SK-N-SH (cell line): ENCODE data around the gene DRC3. TPM values are rescaled to one million over a fixed set of nuclear protein-coding genes. Genes with fewer than 3 reads are reported as not detected.

ENCODE experiments used
- CTCF ChIA-PET: fragments of 300-600, 350-600 bp; formaldehyde crosslinking; extraction: SDS; loops from one replicate; lab custom pipeline; 2021; lab: Yijun Ruan, JAX
- POLR2A ChIA-PET: fragments of 350-600 bp; sonication (Branson Sonifier 250); formaldehyde crosslinking; extraction: SDS; loops from one replicate; lab custom pipeline; 2020; ENCODE audit warnings: antibody characterized with exemption, inconsistent platforms; lab: Yijun Ruan, JAX
- DNase-seq: peaks from one replicate; pipeline ENCODE4 v3.0.0; 2012
- H2AFZ ChIP-seq: fragments of 200-600 bp; sonication (generic); 2 replicates; pipeline ENCODE4 v1.8.1; 2016; ENCODE audit warnings: antibody characterized with exemption, mild to moderate bottlenecking, low read depth
- H3F3A ChIP-seq: fragments of 200-600 bp; sonication (generic); replicated peaks from 2 replicates; pipeline ENCODE3; 2016; ENCODE audit warnings: antibody characterized with exemption, mild to moderate bottlenecking; ENCODE audit not compliant: insufficient read depth
- H3K27ac ChIP-seq, 2 experiments: fragments of 200-500 bp in 1 of 2; fragments of 200-600 bp in 1 of 2; sonication (Bioruptor generic) in 1 of 2; sonication (generic), shearing (Covaris generic) in 1 of 2; 2 replicates each; pipeline versions ENCODE4 v1.5.1 to v1.6.1; 2014 to 2016; ENCODE audit warnings: low read depth in 2 of 2, inconsistent platforms in 1 of 2, low read length in 1 of 2, mild to moderate bottlenecking in 1 of 2, mixed read lengths in 1 of 2
- H3K27me3 ChIP-seq: fragments of 200-600 bp; sonication (generic), shearing (Covaris generic); 2 replicates; pipeline ENCODE4 v1.6.1; 2016; ENCODE audit warnings: mixed run types; ENCODE audit not compliant: insufficient read depth
- H3K36me3 ChIP-seq, 2 experiments: fragments of 200-500 bp in 1 of 2; fragments of 200-600 bp in 1 of 2; sonication (Bioruptor generic) in 1 of 2; sonication (generic) in 1 of 2; replicated peaks in 1 of 2; 2 replicates each; pipeline versions ENCODE3 to v1.5.1; 2014 to 2016; ENCODE audit warnings: low read length in 1 of 2, mild to moderate bottlenecking in 1 of 2; ENCODE audit not compliant: insufficient read depth in 2 of 2, control insufficient read depth in 1 of 2
- H3K4me1 ChIP-seq, 2 experiments: fragments of 200-500 bp in 1 of 2; fragments of 200-600 bp in 1 of 2; sonication (Bioruptor generic) in 1 of 2; sonication (generic), shearing (Covaris generic) in 1 of 2; 2 replicates each; pipeline versions ENCODE4 v1.5.1 to v1.6.1; 2014 to 2016; ENCODE audit warnings: low read depth in 1 of 2, low read length in 1 of 2, mixed run types in 1 of 2; ENCODE audit not compliant: insufficient read depth in 2 of 2, control insufficient read depth in 1 of 2
- H3K4me2 ChIP-seq: fragments of 200-600 bp; sonication (generic), shearing (Covaris generic); 2 replicates; pipeline ENCODE4 v1.6.1; 2017; ENCODE audit warnings: mixed run types
- H3K4me3 ChIP-seq, 2 experiments: fragments of 200-500 bp in 1 of 2; fragments of 200-600 bp in 1 of 2; sonication (Bioruptor generic) in 1 of 2; sonication (generic), shearing (Covaris generic) in 1 of 2; 2 replicates each; pipeline versions ENCODE4 v1.5.1 to v1.8.1; 2014 to 2016; ENCODE audit warnings: low read depth in 2 of 2, inconsistent platforms in 1 of 2, low read length in 1 of 2, mild to moderate bottlenecking in 1 of 2, mixed read lengths in 1 of 2, moderate library complexity in 1 of 2
- H3K79me2 ChIP-seq: fragments of 200-600 bp; sonication (generic); 2 replicates; pipeline ENCODE4 v1.8.1; 2017; ENCODE audit warnings: mild to moderate bottlenecking; ENCODE audit not compliant: insufficient read depth
- H3K9ac ChIP-seq: fragments of 200-600 bp; sonication (generic); 2 replicates; pipeline ENCODE4 v1.6.1; 2017; ENCODE audit warnings: mixed run types
- H3K9me2 ChIP-seq: fragments of 200-600 bp; sonication (generic); 2 replicates; pipeline ENCODE4 v1.6.1; 2017; ENCODE audit warnings: mixed run types
- H3K9me3 ChIP-seq: fragments of 200-600 bp; sonication (generic); 2 replicates; pipeline ENCODE4 v1.6.1; 2017; ENCODE audit warnings: mixed run types, mild to moderate bottlenecking, moderate library complexity
- H4K20me1 ChIP-seq: fragments of 200-600 bp; sonication (generic); 2 replicates; pipeline ENCODE4 v1.6.1; 2017; ENCODE audit warnings: mild to moderate bottlenecking, mixed run types; ENCODE audit not compliant: insufficient read depth
- CHD2 ChIP-seq: fragments of 150-350 bp; IDR thresholded peaks from 2 replicates; pipeline ENCODE4 v1.6.1; 2018; ENCODE audit warnings: low read length; ENCODE audit not compliant: partially characterized antibody
- EP300 ChIP-seq, 2 experiments: IDR thresholded peaks; 2 replicates each; pipeline versions ENCODE4 v1.4.0 to v1.6.1; 2012; ENCODE audit warnings: borderline replicate concordance in 1 of 2, low read depth in 1 of 2, low read length in 1 of 2
- EZH2phosphoT487 ChIP-seq: fragments of 200-600 bp; sonication (generic); IDR thresholded peaks from 2 replicates; pipeline ENCODE4 v1.6.1; 2017; ENCODE audit warnings: low read depth, mixed run types, mild to moderate bottlenecking, antibody characterized with exemption, moderate library complexity, borderline replicate concordance
- FOSL2 ChIP-seq: IDR thresholded peaks from 2 replicates; pipeline ENCODE4 v1.4.0; 2012; ENCODE audit warnings: low read depth, mild to moderate bottlenecking, moderate library complexity, borderline replicate concordance
- GABPA ChIP-seq: IDR thresholded peaks from 2 replicates; pipeline ENCODE4 v1.4.0; 2012; ENCODE audit warnings: low read depth, mild to moderate bottlenecking
- GATA2 ChIP-seq: sonication (generic); formaldehyde crosslinking; IDR thresholded peaks from 2 replicates; pipeline ENCODE4 v1.5.0; 2020; ENCODE audit warnings: mild to moderate bottlenecking, missing genetic modification reagents
- JUND ChIP-seq: IDR thresholded peaks from 2 replicates; pipeline ENCODE4 v1.4.0; 2012
- MXI1 ChIP-seq: IDR thresholded peaks from 2 replicates; pipeline ENCODE4 v1.6.1; 2012; ENCODE audit warnings: mild to moderate bottlenecking, low read depth, low read length, improper control_type of control experiment
- NFIC ChIP-seq: IDR thresholded peaks from 2 replicates; pipeline ENCODE4 v1.4.0; 2012; ENCODE audit warnings: borderline replicate concordance
- NRF1 ChIP-seq: IDR thresholded peaks from 2 replicates; pipeline ENCODE4 v1.6.1; 2012; ENCODE audit warnings: low read depth, mild to moderate bottlenecking, low read length
- POLR2AphosphoS5 ChIP-seq: IDR thresholded peaks from 2 replicates; pipeline ENCODE4 v1.6.1; 2012; ENCODE audit warnings: low read depth, low read length
- RCOR1 ChIP-seq: fragments of 150-350 bp; IDR thresholded peaks from 2 replicates; pipeline ENCODE4 v1.6.1; 2017; ENCODE audit warnings: antibody characterized with exemption, low read length
- RFX5 ChIP-seq: IDR thresholded peaks from 2 replicates; pipeline ENCODE4 v1.6.1; 2012; ENCODE audit warnings: mild to moderate bottlenecking, improper control_type of control experiment, low read length
- RXRA ChIP-seq: IDR thresholded peaks from 2 replicates; pipeline ENCODE4 v1.4.0; 2012; ENCODE audit warnings: low read depth, mild to moderate bottlenecking, borderline replicate concordance
- SIN3A ChIP-seq: IDR thresholded peaks from 2 replicates; pipeline ENCODE4 v1.6.1; 2012; ENCODE audit warnings: low read depth, mild to moderate bottlenecking, low read length, moderate library complexity, borderline replicate concordance
- TAF1 ChIP-seq: IDR thresholded peaks from 2 replicates; pipeline ENCODE4 v1.6.1; 2012; ENCODE audit warnings: low read depth, mild to moderate bottlenecking, low read length, moderate library complexity, borderline replicate concordance
- TCF12 ChIP-seq: IDR thresholded peaks from 2 replicates; pipeline ENCODE4 v1.4.0; 2012
- TEAD4 ChIP-seq: IDR thresholded peaks from 2 replicates; pipeline ENCODE4 v1.4.0; 2012; ENCODE audit warnings: mild to moderate bottlenecking, borderline replicate concordance; ENCODE audit not compliant: insufficient read depth
- YY1 ChIP-seq: IDR thresholded peaks from 2 replicates; pipeline ENCODE4 v1.4.0; 2012; ENCODE audit warnings: low read depth, mild to moderate bottlenecking
- polyA plus RNA-seq, 3 experiments: library from polyadenylated mRNA; depleted of rRNA; stranded (reverse); fragments of >200 nt; gene quantifications; 2 replicates each; pipeline ENCODE4 v1.2.3, GENCODE V29; 2012
- TF ChIP-seq, protein P1 (sequence below): fragments of 200-600 bp; sonication (generic); IDR thresholded peaks from 2 replicates; pipeline ENCODE4 v1.6.1; 2017; ENCODE audit warnings: antibody characterized with exemption, mild to moderate bottlenecking, moderate library complexity
- TF ChIP-seq, protein P2 (sequence below): IDR thresholded peaks from 2 replicates; pipeline ENCODE4; 2012
- TF ChIP-seq, protein P3 (sequence below): fragments of 150-350 bp; IDR thresholded peaks from 2 replicates; pipeline ENCODE4 v1.6.1; 2016; ENCODE audit warnings: mild to moderate bottlenecking, low read depth, low read length
- TF ChIP-seq, protein P4 (sequence below): IDR thresholded peaks from 2 replicates; pipeline ENCODE4 v1.4.0; 2012; ENCODE audit warnings: low read depth
- TF ChIP-seq, protein P5 (sequence below): IDR thresholded peaks from 2 replicates; pipeline ENCODE4 v1.6.1; 2012; ENCODE audit warnings: mild to moderate bottlenecking, low read depth, low read length, moderate library complexity

Gene DRC3
- polyA plus RNA-seq, 1 of the 3 experiments (the other 2 are of a cell fraction): 3.6 TPM

DNA sequence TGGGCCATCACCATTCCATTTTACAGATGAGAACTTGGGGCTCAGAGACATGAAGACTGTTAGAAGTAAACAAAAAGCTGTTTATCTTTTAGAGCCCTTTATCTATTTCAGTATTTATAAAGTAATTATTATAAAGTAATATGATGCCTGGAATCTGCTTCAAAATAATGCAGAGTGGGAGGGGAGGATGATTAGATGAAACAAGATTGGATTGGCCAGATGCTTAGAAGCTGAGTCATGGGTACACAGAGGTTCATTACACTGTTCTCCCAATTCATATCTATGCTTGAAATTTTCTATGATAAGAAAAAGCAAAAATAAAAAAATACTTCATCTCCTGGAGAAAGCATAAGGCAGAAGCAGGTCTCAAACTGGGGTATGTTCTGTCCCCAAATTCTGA, 29.8 kb upstream of the DRC3 start:
- TF ChIP-seq, protein P1, sequence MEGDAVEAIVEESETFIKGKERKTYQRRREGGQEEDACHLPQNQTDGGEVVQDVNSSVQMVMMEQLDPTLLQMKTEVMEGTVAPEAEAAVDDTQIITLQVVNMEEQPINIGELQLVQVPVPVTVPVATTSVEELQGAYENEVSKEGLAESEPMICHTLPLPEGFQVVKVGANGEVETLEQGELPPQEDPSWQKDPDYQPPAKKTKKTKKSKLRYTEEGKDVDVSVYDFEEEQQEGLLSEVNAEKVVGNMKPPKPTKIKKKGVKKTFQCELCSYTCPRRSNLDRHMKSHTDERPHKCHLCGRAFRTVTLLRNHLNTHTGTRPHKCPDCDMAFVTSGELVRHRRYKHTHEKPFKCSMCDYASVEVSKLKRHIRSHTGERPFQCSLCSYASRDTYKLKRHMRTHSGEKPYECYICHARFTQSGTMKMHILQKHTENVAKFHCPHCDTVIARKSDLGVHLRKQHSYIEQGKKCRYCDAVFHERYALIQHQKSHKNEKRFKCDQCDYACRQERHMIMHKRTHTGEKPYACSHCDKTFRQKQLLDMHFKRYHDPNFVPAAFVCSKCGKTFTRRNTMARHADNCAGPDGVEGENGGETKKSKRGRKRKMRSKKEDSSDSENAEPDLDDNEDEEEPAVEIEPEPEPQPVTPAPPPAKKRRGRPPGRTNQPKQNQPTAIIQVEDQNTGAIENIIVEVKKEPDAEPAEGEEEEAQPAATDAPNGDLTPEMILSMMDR: no peak
- no peak for TF ChIP-seq EP300 (IDR thresholded peaks at IDR 0.05; ENCODE audit: borderline replicate concordance in 1 of 2, low read depth in 1 of 2, low read length in 1 of 2)
- TF ChIP-seq JUND: peak; percentile 73; the same call in 1 of the 2 replicates
- TF ChIP-seq EZH2phosphoT487: no peak
- TF ChIP-seq RXRA: peak; percentile 40; the same call in 1 of the 2 replicates
- no peak for TF ChIP-seq CHD2
- no peak for TF ChIP-seq NRF1
- peak; percentile 40; the same call in 1 of the 2 replicates for TF ChIP-seq TCF12
- TF ChIP-seq SIN3A: no peak
- no peak for TF ChIP-seq GABPA
- TF ChIP-seq, protein P2, sequence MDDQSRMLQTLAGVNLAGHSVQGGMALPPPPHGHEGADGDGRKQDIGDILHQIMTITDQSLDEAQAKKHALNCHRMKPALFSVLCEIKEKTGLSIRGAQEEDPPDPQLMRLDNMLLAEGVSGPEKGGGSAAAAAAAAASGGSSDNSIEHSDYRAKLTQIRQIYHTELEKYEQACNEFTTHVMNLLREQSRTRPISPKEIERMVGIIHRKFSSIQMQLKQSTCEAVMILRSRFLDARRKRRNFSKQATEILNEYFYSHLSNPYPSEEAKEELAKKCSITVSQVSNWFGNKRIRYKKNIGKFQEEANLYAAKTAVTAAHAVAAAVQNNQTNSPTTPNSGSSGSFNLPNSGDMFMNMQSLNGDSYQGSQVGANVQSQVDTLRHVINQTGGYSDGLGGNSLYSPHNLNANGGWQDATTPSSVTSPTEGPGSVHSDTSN: peak; percentile 29; the same call in 1 of the 2 replicates
- TF ChIP-seq YY1: no peak
- TF ChIP-seq RFX5: no peak
- no peak for TF ChIP-seq GATA2 (CRISPR knock-in tag)
- no peak for TF ChIP-seq POLR2AphosphoS5
- TF ChIP-seq RCOR1: no peak
- no peak for TF ChIP-seq MXI1
- TF ChIP-seq TEAD4: peak; percentile 54; the same call in 1 of the 2 replicates
- TF ChIP-seq, protein P3, sequence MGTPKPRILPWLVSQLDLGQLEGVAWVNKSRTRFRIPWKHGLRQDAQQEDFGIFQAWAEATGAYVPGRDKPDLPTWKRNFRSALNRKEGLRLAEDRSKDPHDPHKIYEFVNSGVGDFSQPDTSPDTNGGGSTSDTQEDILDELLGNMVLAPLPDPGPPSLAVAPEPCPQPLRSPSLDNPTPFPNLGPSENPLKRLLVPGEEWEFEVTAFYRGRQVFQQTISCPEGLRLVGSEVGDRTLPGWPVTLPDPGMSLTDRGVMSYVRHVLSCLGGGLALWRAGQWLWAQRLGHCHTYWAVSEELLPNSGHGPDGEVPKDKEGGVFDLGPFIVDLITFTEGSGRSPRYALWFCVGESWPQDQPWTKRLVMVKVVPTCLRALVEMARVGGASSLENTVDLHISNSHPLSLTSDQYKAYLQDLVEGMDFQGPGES: no peak
- TF ChIP-seq, protein P4, sequence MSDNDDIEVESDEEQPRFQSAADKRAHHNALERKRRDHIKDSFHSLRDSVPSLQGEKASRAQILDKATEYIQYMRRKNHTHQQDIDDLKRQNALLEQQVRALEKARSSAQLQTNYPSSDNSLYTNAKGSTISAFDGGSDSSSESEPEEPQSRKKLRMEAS: no peak
- peak; percentile 61; the same call in 1 of the 2 replicates for TF ChIP-seq FOSL2
- no peak for TF ChIP-seq TAF1
- TF ChIP-seq, protein P5, sequence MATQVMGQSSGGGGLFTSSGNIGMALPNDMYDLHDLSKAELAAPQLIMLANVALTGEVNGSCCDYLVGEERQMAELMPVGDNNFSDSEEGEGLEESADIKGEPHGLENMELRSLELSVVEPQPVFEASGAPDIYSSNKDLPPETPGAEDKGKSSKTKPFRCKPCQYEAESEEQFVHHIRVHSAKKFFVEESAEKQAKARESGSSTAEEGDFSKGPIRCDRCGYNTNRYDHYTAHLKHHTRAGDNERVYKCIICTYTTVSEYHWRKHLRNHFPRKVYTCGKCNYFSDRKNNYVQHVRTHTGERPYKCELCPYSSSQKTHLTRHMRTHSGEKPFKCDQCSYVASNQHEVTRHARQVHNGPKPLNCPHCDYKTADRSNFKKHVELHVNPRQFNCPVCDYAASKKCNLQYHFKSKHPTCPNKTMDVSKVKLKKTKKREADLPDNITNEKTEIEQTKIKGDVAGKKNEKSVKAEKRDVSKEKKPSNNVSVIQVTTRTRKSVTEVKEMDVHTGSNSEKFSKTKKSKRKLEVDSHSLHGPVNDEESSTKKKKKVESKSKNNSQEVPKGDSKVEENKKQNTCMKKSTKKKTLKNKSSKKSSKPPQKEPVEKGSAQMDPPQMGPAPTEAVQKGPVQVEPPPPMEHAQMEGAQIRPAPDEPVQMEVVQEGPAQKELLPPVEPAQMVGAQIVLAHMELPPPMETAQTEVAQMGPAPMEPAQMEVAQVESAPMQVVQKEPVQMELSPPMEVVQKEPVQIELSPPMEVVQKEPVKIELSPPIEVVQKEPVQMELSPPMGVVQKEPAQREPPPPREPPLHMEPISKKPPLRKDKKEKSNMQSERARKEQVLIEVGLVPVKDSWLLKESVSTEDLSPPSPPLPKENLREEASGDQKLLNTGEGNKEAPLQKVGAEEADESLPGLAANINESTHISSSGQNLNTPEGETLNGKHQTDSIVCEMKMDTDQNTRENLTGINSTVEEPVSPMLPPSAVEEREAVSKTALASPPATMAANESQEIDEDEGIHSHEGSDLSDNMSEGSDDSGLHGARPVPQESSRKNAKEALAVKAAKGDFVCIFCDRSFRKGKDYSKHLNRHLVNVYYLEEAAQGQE: no peak
- TF ChIP-seq NFIC: peak; percentile 29; the same call in 1 of the 2 replicates
- TF ChIP-seq, all 33 proteins: peak for 7
- Histone ChIP-seq H3K4me1 (peaks cover 69 to 86% of the 10 kb centered on the region in 2 experiments), H3K4me2 (peak overlapping the region; percentile 78), H3K4me3 (peak overlapping the region in 1 of 2 experiments; percentile 48; a peak in 1 of 4 replicates), H3K27me3 (no peaks in the 10 kb centered on the region), H3K79me2 (peaks cover 85% of the 10 kb centered on the region), H3K27ac (peak overlapping the region; percentile 74 to 96), H3K9me2 (no peaks in the 10 kb centered on the region; the same call in 1 of the 2 replicates), H3K9me3 (no peaks in the 10 kb centered on the region), H3F3A (peaks cover 52% of the 10 kb centered on the region), H2AFZ (no peak overlapping the region), H3K9ac (no peak overlapping the region), H4K20me1 (no peaks in the 10 kb centered on the region), H3K36me3 (no peaks in the 10 kb centered on the region)
- ChIA-PET CTCF (interaction anchor here (1.4 to 6.1 kb wide), 5 partner anchors 10 to 588 kb away, joined by 3 to 35 read pairs (median 5); no protein-coding TSS in a partner anchor), POLR2A (no interaction called here)
- no peak for DNase-seq
